ENCODE measurements around the gene TFF3. TPM values are rescaled to one million over a fixed set of nuclear protein-coding genes. Genes with fewer than 3 reads are reported as not detected.

Gene TFF3
- total RNA-seq, 2 donors from 2014 or later: not detected

DNA sequence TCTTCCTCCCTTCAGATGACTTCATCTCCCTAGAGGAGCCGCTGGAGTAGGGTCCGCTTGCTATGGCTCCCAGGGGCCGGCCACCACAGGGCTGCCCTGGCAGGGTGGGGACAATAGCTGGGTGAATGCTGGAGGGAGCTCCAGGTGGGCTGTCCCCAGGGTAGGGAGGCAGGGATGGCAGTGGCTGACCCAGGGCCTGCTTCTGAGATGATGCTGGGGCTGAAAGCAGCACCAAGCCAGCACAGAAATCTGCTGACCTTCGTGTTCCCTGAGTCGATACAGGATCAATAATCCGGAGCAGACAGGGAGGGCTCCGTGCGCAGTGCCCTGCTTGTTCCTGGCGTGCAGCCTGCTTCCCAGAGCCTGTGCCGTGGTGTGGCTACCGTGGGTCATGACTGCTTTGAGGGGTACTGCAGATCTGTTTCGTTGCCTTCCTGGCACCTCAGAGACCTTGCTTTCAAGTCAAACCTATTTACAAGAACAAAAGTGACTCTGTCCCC is 34.0 kb downstream of the TFF3 start:
- Mint-ChIP-seq H3K27me3 (ENCODE audit: low read depth) (no peaks in the 10 kb centered on the region), H3K36me3 (ENCODE audit: insufficient read depth in 2 of 2) (peaks cover 2% of the 10 kb centered on the region in 2 donors), H3K4me3 (no peak overlapping the region), H3K4me1 (ENCODE audit: low read depth) (no peaks in the 10 kb centered on the region), H3K27ac (no peak overlapping the region), H3K9me3 (no peaks in the 10 kb centered on the region)
- ATAC-seq (replicated peaks in 1 of 2): no peak
- DNase-seq: no peak

GRCh38 chr21:42280356-42281180 is 34.6 kb downstream of the TFF3 start:
- Mint-ChIP-seq H3K4me3 (no peak overlapping the region), H3K4me1 (ENCODE audit: low read depth) (no peaks in the 10 kb centered on the region), H3K27ac (no peak overlapping the region), H3K9me3 (no peaks in the 10 kb centered on the region), H3K36me3 (ENCODE audit: insufficient read depth in 2 of 2) (peaks cover 0 to 2% of the 10 kb centered on the region in 2 donors), H3K27me3 (ENCODE audit: low read depth) (no peaks in the 10 kb centered on the region)
- no peak for DNase-seq
- ATAC-seq (replicated peaks in 1 of 2): no peak

GRCh38 chr21:42279888-42280287 is 35.3 kb downstream of the TFF3 start:
- ATAC-seq (replicated peaks in 1 of 2): no peak
- peaks cover 0 to 2% of the 10 kb centered on the region in 2 donors for H3K36me3 Mint-ChIP-seq (ENCODE audit: insufficient read depth in 2 of 2)
- no peaks in the 10 kb centered on the region for H3K9me3 Mint-ChIP-seq
- no peak overlapping the region for H3K4me3 Mint-ChIP-seq
- DNase-seq: no peak
- no peak overlapping the region for H3K27ac Mint-ChIP-seq
- no peaks in the 10 kb centered on the region for H3K4me1 Mint-ChIP-seq (ENCODE audit: low read depth)
- H3K27me3 Mint-ChIP-seq (ENCODE audit: low read depth): no peaks in the 10 kb centered on the region

GRCh38 chr21:42279341-42279871 is 35.8 kb downstream of the TFF3 start:
- H3K9me3 Mint-ChIP-seq: no peaks in the 10 kb centered on the region
- H3K4me3 Mint-ChIP-seq: no peak overlapping the region
- no peak for ATAC-seq (replicated peaks in 1 of 2)
- DNase-seq: no peak
- peaks cover 0 to 2% of the 10 kb centered on the region in 2 donors for H3K36me3 Mint-ChIP-seq (ENCODE audit: insufficient read depth in 2 of 2)
- no peak overlapping the region for H3K27ac Mint-ChIP-seq
- H3K4me1 Mint-ChIP-seq (ENCODE audit: low read depth): no peaks in the 10 kb centered on the region
- H3K27me3 Mint-ChIP-seq (ENCODE audit: low read depth): no peaks in the 10 kb centered on the region

GRCh38 chr21:42278451-42279149 is 36.6 kb downstream of the TFF3 start:
- no peaks in the 10 kb centered on the region for H3K9me3 Mint-ChIP-seq
- peaks cover 0 to 2% of the 10 kb centered on the region in 2 donors for H3K36me3 Mint-ChIP-seq (ENCODE audit: insufficient read depth in 2 of 2)
- H3K27me3 Mint-ChIP-seq (ENCODE audit: low read depth): no peaks in the 10 kb centered on the region
- H3K4me1 Mint-ChIP-seq (ENCODE audit: low read depth): no peaks in the 10 kb centered on the region
- DNase-seq (no peak), ATAC-seq (replicated peaks in 1 of 2) (no peak)
- H3K4me3 Mint-ChIP-seq: no peak overlapping the region
- H3K27ac Mint-ChIP-seq: no peak overlapping the region

DNA sequence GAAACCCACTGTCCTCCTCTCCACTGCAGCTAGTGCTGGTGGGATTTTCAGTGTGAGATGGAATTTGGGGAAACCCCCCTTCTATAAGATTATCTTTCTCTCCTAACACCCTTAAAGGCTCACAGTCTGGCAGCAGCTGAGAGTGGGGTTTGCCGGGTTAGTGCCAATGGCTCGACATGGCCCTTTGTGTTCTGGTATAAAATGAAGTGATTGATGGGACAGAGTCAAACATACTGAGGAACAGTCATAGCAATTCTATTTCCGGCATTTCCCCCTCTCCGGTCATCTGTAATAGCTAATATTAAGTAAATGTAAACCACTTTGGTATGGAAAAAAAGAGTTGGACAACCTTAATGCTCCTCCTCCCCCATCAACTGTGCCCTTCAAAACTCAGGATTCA is 37.6 kb downstream of the TFF3 start:
- no peak for DNase-seq
- H3K4me1 Mint-ChIP-seq (ENCODE audit: low read depth): no peaks in the 10 kb centered on the region
- peaks cover 0 to 2% of the 10 kb centered on the region in 2 donors for H3K36me3 Mint-ChIP-seq (ENCODE audit: insufficient read depth in 2 of 2)
- ATAC-seq (replicated peaks in 1 of 2): no peak
- no peak overlapping the region for H3K27ac Mint-ChIP-seq
- no peaks in the 10 kb centered on the region for H3K9me3 Mint-ChIP-seq
- H3K4me3 Mint-ChIP-seq: no peak overlapping the region
- no peaks in the 10 kb centered on the region for H3K27me3 Mint-ChIP-seq (ENCODE audit: low read depth)

- H3K9me3 Mint-ChIP-seq: no peaks in the 10 kb centered on the region
- ATAC-seq (replicated peaks in 1 of 2) (no peak), DNase-seq (no peak)
- H3K27me3 Mint-ChIP-seq (ENCODE audit: low read depth): no peaks in the 10 kb centered on the region
- no peak overlapping the region for H3K27ac Mint-ChIP-seq
- H3K36me3 Mint-ChIP-seq (ENCODE audit: insufficient read depth in 2 of 2): peaks cover 0 to 2% of the 10 kb centered on the region in 2 donors
- no peaks in the 10 kb centered on the region for H3K4me1 Mint-ChIP-seq (ENCODE audit: low read depth)
- no peak overlapping the region for H3K4me3 Mint-ChIP-seq
Observed at GRCh38 chr21:42276526-42277154, 38.6 kb downstream of the TFF3 start.

DNA sequence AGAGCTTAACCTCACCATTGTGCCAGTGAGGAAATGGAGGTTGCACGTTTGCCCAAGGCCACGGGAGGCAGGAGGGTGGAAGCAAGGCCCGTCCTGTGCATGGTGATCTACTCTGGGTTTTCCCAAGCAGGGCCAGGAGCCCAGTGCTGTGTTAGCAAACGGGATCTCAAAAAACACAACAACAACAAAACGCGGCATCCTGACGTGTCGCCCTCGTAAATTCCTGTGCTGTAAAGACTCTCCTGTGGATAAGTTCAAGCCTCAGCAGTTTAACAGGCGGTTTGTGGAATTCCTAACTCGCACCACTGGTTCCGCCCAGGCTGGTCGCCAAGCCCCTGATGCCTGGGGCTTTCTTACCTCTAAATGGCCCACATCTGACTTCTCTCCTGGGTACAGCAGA is 39.1 kb downstream of the TFF3 start:
- ATAC-seq (replicated peaks in 1 of 2) (no peak), DNase-seq (no peak)
- H3K4me1 Mint-ChIP-seq (ENCODE audit: low read depth): no peaks in the 10 kb centered on the region
- no peak overlapping the region for H3K4me3 Mint-ChIP-seq
- no peak overlapping the region for H3K27ac Mint-ChIP-seq
- no peaks in the 10 kb centered on the region for H3K27me3 Mint-ChIP-seq (ENCODE audit: low read depth)
- H3K9me3 Mint-ChIP-seq: no peaks in the 10 kb centered on the region
- peaks cover 0 to 2% of the 10 kb centered on the region in 2 donors for H3K36me3 Mint-ChIP-seq (ENCODE audit: insufficient read depth in 2 of 2)

DNA sequence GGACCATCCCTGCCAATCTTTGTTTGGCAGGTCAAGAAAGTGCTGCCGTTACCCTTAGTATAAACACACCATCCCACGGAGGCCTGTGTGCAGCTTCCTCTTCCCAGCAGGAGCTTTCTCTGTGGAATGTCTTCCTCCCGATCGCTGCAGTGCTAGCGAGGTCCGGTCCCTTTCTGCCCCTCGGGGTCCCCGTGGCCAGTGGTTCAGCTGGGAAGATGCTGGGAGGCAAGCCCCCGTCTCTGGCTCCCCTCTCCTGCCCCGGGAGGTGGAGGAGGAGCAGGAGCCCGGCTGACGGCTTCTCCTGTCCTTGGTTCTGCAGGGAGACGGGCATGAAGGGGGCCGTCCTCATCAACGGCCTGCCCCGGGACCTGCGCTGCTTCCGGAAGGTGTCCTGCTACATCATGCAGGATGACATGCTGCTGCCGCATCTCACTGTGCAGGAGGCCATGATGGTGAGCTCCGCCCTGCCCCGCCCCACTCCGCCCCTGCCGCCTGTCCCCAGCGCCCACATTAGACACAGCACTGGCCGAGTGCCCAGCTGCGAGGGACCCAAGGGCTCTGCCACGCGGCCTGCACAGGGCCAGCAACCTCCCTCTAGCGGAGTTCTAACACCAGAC is 42.1 kb downstream of the TFF3 start:
- Mint-ChIP-seq H3K9me3 (no peaks in the 10 kb centered on the region), H3K36me3 (ENCODE audit: insufficient read depth in 2 of 2) (no peaks in the 10 kb centered on the region), H3K27ac (no peak overlapping the region), H3K4me3 (no peak overlapping the region), H3K27me3 (ENCODE audit: low read depth) (no peaks in the 10 kb centered on the region), H3K4me1 (ENCODE audit: low read depth) (peaks cover 15% of the 10 kb centered on the region)
- no peak for ATAC-seq (replicated peaks in 1 of 2)
- no peak for DNase-seq

DNA sequence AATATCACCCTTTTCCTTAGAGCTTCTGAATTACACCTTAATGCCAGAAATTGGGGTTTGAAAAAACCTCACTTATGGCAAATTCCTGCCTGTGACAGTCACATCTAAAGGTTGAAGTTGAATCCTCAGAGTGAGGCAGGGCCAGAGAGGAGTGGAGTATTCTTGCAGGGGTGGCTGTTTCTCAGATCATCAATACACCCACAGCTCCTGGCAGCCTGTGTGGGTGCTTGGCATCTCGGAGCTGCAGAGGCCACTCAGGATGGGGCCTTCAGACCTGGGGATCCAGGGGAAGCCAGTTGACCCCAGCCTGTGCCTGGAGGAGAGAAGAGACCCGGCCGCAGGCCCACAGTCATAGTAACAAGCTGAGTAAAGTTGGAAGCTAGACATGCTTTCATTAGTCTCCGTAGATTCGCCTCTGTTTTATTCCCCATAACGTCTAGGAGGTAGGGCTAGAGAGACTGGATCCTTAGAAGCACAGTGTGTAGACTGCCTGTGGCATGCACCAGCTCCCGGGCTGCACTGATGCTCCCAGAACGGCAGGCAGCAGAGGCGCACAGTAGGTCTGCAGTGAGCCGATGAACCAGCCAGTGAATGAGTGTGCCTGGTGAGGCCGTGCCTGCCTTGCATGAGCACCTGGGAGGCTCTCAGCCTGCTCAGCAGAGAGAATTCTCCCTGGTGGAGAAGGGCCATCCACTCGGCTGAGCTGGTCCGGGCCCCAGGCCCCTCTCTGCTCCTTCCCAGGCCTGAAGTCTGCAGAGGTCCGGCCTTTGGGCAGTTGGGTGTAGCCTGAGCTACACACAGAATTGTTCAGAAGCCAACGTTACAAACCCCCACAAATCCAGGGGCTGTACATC is 42.9 kb downstream of the TFF3 start:
- ATAC-seq (replicated peaks in 1 of 2): no peak
- peaks cover 22% of the 10 kb centered on the region for H3K4me1 Mint-ChIP-seq (ENCODE audit: low read depth)
- H3K27ac Mint-ChIP-seq: no peak overlapping the region

DNA sequence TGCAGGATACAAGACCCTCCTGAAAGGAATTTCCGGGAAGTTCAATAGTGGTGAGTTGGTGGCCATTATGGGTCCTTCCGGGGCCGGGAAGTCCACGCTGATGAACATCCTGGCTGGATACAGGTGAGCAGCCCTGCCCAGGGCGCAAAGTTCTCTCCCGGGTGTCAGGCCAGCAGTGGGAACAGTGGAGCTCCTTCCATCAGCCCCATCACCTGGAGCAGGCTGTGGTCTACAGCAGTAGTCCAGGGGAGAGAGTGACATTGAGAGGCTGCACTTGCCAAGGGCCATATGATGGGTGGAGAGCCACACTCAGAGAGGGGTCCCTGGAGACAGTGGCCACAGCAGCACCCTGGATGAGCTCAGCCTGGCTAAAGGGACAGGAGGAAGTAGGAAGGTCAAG is 44.1 kb downstream of the TFF3 start:
- no peaks in the 10 kb centered on the region for H3K9me3 Mint-ChIP-seq
- H3K4me3 Mint-ChIP-seq: no peak overlapping the region
- H3K4me1 Mint-ChIP-seq (ENCODE audit: low read depth): peaks cover 32% of the 10 kb centered on the region
- ATAC-seq (replicated peaks in 1 of 2) (no peak), DNase-seq (no peak)
- no peaks in the 10 kb centered on the region for H3K36me3 Mint-ChIP-seq (ENCODE audit: insufficient read depth in 2 of 2)
- no peak overlapping the region for H3K27ac Mint-ChIP-seq
- no peaks in the 10 kb centered on the region for H3K27me3 Mint-ChIP-seq (ENCODE audit: low read depth)

More for the DNA sequence above, 42.9 kb downstream of the TFF3 start:
- H3K36me3 Mint-ChIP-seq (ENCODE audit: insufficient read depth in 2 of 2): no peaks in the 10 kb centered on the region
- DNase-seq: no peak
- no peaks in the 10 kb centered on the region for H3K9me3 Mint-ChIP-seq
- no peak overlapping the region for H3K4me3 Mint-ChIP-seq
- H3K27me3 Mint-ChIP-seq (ENCODE audit: low read depth): no peaks in the 10 kb centered on the region

DNA sequence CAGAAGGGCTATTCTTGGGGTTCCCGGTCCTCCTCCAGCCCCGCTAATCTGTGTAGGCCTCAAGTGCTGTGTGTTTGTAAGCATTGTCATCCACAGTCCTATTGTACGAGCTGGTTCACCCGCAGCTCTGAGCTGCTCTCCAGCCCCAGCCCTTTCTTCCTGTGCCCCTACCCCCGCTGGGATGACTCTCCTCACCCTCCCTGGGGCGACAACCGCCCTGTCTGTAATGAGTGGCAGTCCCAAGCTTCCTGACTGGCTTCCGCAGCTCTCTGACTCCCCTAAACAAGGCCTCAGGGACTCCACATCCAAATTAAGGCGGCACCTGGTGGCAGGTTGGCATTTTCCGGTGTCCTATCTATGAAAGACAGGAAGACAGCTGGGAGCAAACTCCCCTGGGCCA is 45.8 kb downstream of the TFF3 start:
- H3K27ac Mint-ChIP-seq: peak overlapping the region; percentile 20
- H3K9me3 Mint-ChIP-seq: no peaks in the 10 kb centered on the region
- no peaks in the 10 kb centered on the region for H3K27me3 Mint-ChIP-seq (ENCODE audit: low read depth)
- DNase-seq (no peak), ATAC-seq (replicated peaks in 1 of 2) (peak in 1 of 2 donors; percentile 25)
- H3K36me3 Mint-ChIP-seq (ENCODE audit: insufficient read depth in 2 of 2): no peaks in the 10 kb centered on the region
- peaks cover 36% of the 10 kb centered on the region for H3K4me1 Mint-ChIP-seq (ENCODE audit: low read depth)
- H3K4me3 Mint-ChIP-seq: no peak overlapping the region

Measured in activated T-cell treated with anti-CD3 and anti-CD28 coated beads, Interleukin-2, amount 50 U/mL, for 72 hours (primary cell).